ENCODE results near the gene HDAC6. TPM values are rescaled to one million over a fixed set of nuclear protein-coding genes. Genes with fewer than 3 reads are reported as not detected.

The HDAC6 gene
- total RNA-seq, 2 experiments from 2014 or later, result 95.2 to 95.7 TPM

GRCh38 chrX:48806081-48806480 lies 4.2 kb downstream of the HDAC6 start:
- H3K36me3 Mint-ChIP-seq (ENCODE audit: low read depth), result peaks cover 27% of the 10 kb centered on the region
- peaks cover 9% of the 10 kb centered on the region for H3K4me1 ChIP-seq (ENCODE audit: insufficient read depth, low read length)
- no peak overlapping the region for H3K4me3 ChIP-seq (ENCODE audit: low read length)
- H3K27ac Mint-ChIP-seq, result no peak overlapping the region
- no peak for ATAC-seq (ENCODE audit: poor library complexity)
- intact Hi-C loops (cut with DNase I, micrococcal nuclease), result loop anchor here (5.0 to 10.0 kb wide), 3 partner anchors 131 to 236 kb away; partner anchors contain the start of gene TFE3 (in 1 of the 2)
- no peaks in the 10 kb centered on the region for H3K9me3 Mint-ChIP-seq
- TF ChIP-seq CTCF (IDR thresholded peaks at IDR 0.05), result no peak
- no peak overlapping the region for H3K27ac ChIP-seq (ENCODE audit: low read depth in 1 of 2, low read length in 2 of 2)
- DNase-seq, result no peak
- H3K36me3 ChIP-seq (ENCODE audit: insufficient read depth, low read length), result peaks cover 17% of the 10 kb centered on the region
- H3K27me3 ChIP-seq (ENCODE audit: control insufficient read depth in 1 of 2, insufficient read depth in 2 of 2, low read length in 2 of 2), result no peaks in the 10 kb centered on the region
- no peak overlapping the region for H3K4me3 Mint-ChIP-seq
- ChIA-PET CTCF (interaction anchor here (1.3 kb wide), 1 partner anchor 86 kb away, joined by 3 read pairs; no protein-coding TSS in a partner anchor), POLR2A (no interaction called here)
- H3K4me1 Mint-ChIP-seq (ENCODE audit: low read depth), result peaks cover 9% of the 10 kb centered on the region
- H3K27me3 Mint-ChIP-seq, result no peaks in the 10 kb centered on the region
- no peaks in the 10 kb centered on the region for H3K9me3 ChIP-seq (ENCODE audit: control insufficient read depth in 1 of 2, insufficient read depth in 1 of 2, low read length in 2 of 2)

- ChIA-PET POLR2A (no interaction called here), CTCF (no interaction called here)
- Mint-ChIP-seq H3K4me1 (ENCODE audit: low read depth) (no peaks in the 10 kb centered on the region), H3K27me3 (no peaks in the 10 kb centered on the region), H3K4me3 (no peak overlapping the region), H3K9me3 (no peaks in the 10 kb centered on the region), H3K27ac (no peak overlapping the region), H3K36me3 (ENCODE audit: low read depth) (peaks cover 31% of the 10 kb centered on the region)
- no peak overlapping the region for H3K27ac ChIP-seq (ENCODE audit: low read depth in 1 of 2, low read length in 2 of 2)
- no peaks in the 10 kb centered on the region for H3K4me1 ChIP-seq (ENCODE audit: insufficient read depth, low read length)
- H3K9me3 ChIP-seq (ENCODE audit: control insufficient read depth in 1 of 2, insufficient read depth in 1 of 2, low read length in 2 of 2), result no peaks in the 10 kb centered on the region
- intact Hi-C loops (cut with DNase I, micrococcal nuclease), result no loop called here
- DNase-seq, result no peak
- ATAC-seq (ENCODE audit: poor library complexity), result no peak
- H3K27me3 ChIP-seq (ENCODE audit: control insufficient read depth in 1 of 2, insufficient read depth in 2 of 2, low read length in 2 of 2), result no peaks in the 10 kb centered on the region
- no peak overlapping the region for H3K4me3 ChIP-seq (ENCODE audit: low read length)
- TF ChIP-seq CTCF (IDR thresholded peaks at IDR 0.05), result no peak
- H3K36me3 ChIP-seq (ENCODE audit: insufficient read depth, low read length), result peaks cover 16% of the 10 kb centered on the region
These were observed 11.8 kb downstream of the HDAC6 start for GRCh38 chrX:48813644-48814043.

- DNase-seq, result no peak
- no peaks in the 10 kb centered on the region for H3K4me1 ChIP-seq (ENCODE audit: insufficient read depth, low read length)
- H3K27me3 ChIP-seq (ENCODE audit: control insufficient read depth in 1 of 2, insufficient read depth in 2 of 2, low read length in 2 of 2), result no peaks in the 10 kb centered on the region
- ATAC-seq (ENCODE audit: poor library complexity), result no peak
- no peak overlapping the region for H3K27ac Mint-ChIP-seq
- intact Hi-C loops (cut with DNase I, micrococcal nuclease), result no loop called here
- H3K9me3 ChIP-seq (ENCODE audit: control insufficient read depth in 1 of 2, insufficient read depth in 1 of 2, low read length in 2 of 2), result no peaks in the 10 kb centered on the region
- no peaks in the 10 kb centered on the region for H3K27me3 Mint-ChIP-seq
- POLR2A ChIA-PET, result no interaction called here
- no peak for TF ChIP-seq CTCF (IDR thresholded peaks at IDR 0.05)
- no peak overlapping the region for H3K27ac ChIP-seq (ENCODE audit: low read depth in 1 of 2, low read length in 2 of 2)
- no peak overlapping the region for H3K4me3 ChIP-seq (ENCODE audit: low read length)
- H3K36me3 ChIP-seq (ENCODE audit: insufficient read depth, low read length), result peaks cover 16% of the 10 kb centered on the region
- H3K4me3 Mint-ChIP-seq, result no peak overlapping the region
- no peaks in the 10 kb centered on the region for H3K9me3 Mint-ChIP-seq
- CTCF ChIA-PET, result no interaction called here
- H3K36me3 Mint-ChIP-seq (ENCODE audit: low read depth), result peaks cover 41% of the 10 kb centered on the region
- H3K4me1 Mint-ChIP-seq (ENCODE audit: low read depth), result no peaks in the 10 kb centered on the region
These were observed 12.9 kb downstream of the HDAC6 start for GRCh38 chrX:48814722-48815121.

All from CD4-positive, alpha-beta T cell (primary cell).